IPS-20b (cell line): ENCODE results near the gene BMPR1B.

Source experiments
- H3K27ac ChIP-seq: one replicate; pipeline ENCODE4 v1.5.1; 2013; ENCODE audit warnings: low read length
- H3K27me3 ChIP-seq: 2 replicates; pipeline ENCODE4 v1.6.1; 2013; ENCODE audit warnings: mild to moderate bottlenecking, low read length, inconsistent platforms; ENCODE audit not compliant: insufficient read depth
- H3K36me3 ChIP-seq: 2 replicates; pipeline ENCODE4 v1.6.1; 2013; ENCODE audit warnings: low read depth, mild to moderate bottlenecking, inconsistent platforms, low read length, moderate library complexity; ENCODE audit not compliant: insufficient read depth
- H3K4me1 ChIP-seq: 2 replicates; pipeline ENCODE4 v1.6.1; 2013; ENCODE audit warnings: mild to moderate bottlenecking, control low read depth, inconsistent platforms, low read length, moderate library complexity; ENCODE audit not compliant: insufficient read depth
- H3K4me3 ChIP-seq: 2 replicates; pipeline ENCODE4 v1.5.1; 2013; ENCODE audit warnings: mild to moderate bottlenecking, low read length, inconsistent platforms
- H3K9ac ChIP-seq: 2 replicates; pipeline ENCODE4 v1.6.1; 2013; ENCODE audit warnings: low read depth, mild to moderate bottlenecking, inconsistent platforms, low read length, moderate library complexity
- H3K9me3 ChIP-seq: 2 replicates; pipeline ENCODE4 v1.6.1; 2013; ENCODE audit warnings: mild to moderate bottlenecking, low read depth, low read length, inconsistent platforms; ENCODE audit not compliant: insufficient read depth

The BMPR1B gene

DNA sequence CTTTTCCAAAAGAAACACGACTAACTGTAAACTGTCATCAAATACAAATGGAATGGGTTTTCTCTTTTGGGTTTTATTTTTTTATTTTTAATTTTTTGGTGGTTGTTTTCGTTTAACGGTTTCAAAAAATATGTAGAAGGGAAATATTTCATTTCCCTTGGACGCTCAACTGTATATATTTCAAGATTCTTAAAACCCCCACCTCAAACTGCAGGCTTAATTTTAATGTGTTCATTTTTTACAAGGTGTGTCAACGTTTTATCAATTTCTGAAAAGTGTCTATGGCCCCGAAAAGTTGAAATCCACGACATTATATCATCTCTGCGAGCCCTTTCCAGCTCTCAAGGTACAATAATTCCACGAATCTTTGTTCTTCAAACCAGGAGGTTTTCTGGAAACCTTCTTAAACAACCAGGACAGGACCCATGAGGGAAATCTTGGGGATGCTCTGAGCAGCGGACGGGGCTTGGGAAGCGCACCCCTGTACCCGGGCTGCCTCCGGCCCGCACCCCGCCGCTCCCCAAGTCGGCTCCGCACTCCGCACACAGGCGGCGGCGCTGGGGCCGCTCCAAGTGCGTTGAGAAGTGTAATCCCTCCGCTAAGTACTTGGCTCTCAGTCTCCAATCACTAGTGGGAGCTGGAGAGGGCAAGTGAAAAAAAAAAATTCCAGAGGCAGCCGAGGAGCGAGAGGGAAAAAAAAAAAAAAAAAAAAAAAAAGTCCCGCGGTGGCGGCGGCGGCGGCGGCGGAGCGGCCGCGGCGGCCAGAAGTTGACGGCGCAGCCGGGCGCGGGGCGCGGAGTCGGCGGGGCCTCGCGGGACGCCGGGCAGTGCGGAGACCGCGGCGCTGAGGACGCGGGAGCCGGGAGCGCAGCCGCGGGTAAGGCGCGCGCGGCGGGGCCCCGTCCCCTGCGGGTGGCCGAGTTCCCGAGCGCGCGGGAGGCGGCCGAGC is at the start of gene BMPR1B:
TSS of gene BMPR1B (plus strand) at position 764 of the 949 bp plus-strand sequence. CDS start 346,470 bp downstream, outside the sequence.
- H3K9ac ChIP-seq = peak within 1 kb of the TSS; percentile 60; the same call in 1 of the 2 replicates
- H3K4me3 ChIP-seq = peak within 1 kb of the TSS; percentile 82

DNA sequence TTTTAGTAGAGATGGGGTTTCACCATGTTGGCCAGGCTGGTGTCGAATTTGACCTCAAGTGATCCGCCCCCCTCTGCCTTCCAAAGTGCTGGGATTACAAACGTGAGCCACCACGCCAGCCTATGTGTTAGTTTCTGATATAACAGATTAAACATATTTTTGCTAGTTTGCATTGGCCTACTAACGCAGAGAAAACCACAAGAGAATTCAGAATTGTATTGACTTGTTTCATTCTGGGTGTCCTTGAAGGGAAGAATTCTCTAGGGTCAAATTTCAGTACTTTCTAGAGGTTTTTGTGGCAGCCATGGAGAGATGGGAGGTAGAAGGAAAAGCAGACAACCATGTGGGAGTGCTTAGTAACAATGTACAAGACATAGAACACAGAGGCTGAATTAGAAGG is 46.1 kb upstream of the BMPR1B start:
- H3K4me3 ChIP-seq = no peak overlapping the region

More for the DNA sequence above, at the start of gene BMPR1B:
- Histone ChIP-seq H3K27ac (no peak within 1 kb of the TSS), H3K4me1 (no peaks in the 10 kb centered on the region; the same call in 1 of the 2 replicates), H3K9me3 (no peaks in the 10 kb centered on the region), H3K36me3 (no peaks in the 10 kb centered on the region), H3K27me3 (peaks cover 60% of the 10 kb centered on the region)

DNA sequence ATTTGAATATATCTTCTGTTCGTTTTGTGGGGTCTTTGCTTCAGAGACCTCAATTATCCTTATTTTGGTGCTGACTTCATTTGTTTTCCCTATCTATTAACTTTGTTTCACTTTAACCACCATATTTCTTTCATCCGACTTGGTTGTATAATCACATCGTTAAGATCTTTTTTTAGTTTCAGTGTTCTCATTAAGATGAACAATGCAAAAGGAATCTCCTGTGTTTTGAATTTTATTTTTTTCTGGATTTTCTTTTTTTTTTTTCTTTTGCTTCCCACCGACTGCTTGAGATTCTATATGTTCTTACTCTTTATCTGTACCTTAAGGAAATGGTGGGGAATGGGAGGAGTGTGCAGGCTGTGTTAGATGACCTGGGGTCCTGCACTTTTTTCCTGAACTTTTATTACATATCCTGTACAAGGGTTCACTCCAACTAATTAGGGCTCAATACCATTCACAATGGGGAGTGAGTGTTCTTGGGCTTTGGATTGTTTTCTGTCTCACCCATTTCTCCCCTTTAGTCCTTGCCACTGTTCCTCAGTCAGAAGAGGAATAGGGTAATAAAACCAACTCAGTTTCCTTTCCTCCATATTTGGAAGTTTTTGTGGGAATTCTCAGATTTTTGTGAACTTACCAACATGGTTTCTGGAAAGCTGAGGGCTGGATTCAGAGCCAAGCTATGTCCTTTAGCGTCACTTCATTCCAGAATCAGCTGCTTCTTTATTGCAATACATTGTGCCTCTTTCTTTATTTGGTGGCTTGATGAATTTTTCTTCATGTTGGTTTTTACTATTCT is 43.2 kb upstream of the BMPR1B start:
- no peaks in the 10 kb centered on the region for H3K27me3 ChIP-seq
- H3K27ac ChIP-seq = no peak overlapping the region
- no peak overlapping the region for H3K9ac ChIP-seq
- no peaks in the 10 kb centered on the region for H3K9me3 ChIP-seq
- no peak overlapping the region for H3K4me3 ChIP-seq
- no peaks in the 10 kb centered on the region for H3K4me1 ChIP-seq
- no peaks in the 10 kb centered on the region for H3K36me3 ChIP-seq

More for the DNA sequence above, 46.1 kb upstream of the BMPR1B start:
- Histone ChIP-seq H3K27ac (no peak overlapping the region), H3K36me3 (no peaks in the 10 kb centered on the region), H3K4me1 (no peaks in the 10 kb centered on the region), H3K9me3 (no peaks in the 10 kb centered on the region), H3K9ac (no peak overlapping the region), H3K27me3 (no peaks in the 10 kb centered on the region)

DNA sequence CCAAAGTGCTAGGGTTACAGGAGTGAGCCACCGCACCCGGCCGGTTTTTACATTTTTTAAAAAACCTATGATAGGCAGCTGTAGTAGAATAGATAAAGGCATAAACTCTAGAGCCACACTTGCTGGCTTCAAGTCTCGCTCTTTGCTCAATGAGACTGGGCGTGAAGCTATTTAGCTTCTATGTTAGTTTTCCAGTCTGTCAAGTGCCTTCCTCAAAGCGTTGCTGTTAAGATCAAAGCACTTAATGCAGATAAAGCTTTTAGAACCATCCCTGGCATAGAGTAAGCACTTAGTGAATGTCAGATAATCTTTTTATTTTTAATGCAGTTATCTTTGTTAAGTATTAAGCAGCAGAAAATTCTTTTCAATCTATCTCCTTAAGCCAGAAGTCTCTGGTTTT is 42.0 kb upstream of the BMPR1B start:
- Histone ChIP-seq H3K9me3 (no peaks in the 10 kb centered on the region), H3K4me3 (no peak overlapping the region), H3K27ac (no peak overlapping the region)

DNA sequence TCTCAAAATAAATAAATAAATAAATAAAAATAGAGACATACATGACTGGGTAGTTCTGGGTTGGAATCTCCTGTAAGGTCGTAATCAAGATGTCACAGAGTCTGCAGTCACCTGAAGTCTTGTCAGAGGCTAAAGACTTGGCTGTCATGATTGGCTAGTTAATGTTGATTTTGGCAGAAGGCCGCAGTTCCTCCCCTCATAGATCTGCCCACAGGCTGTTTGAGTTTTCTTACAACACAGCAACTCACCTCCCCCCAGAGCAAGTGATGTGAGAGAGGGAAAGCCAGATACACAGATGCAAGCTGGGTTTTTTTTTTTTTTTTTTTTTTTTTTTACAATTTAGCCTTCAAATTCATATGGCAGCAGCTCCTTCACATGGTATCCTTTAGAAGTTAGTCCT is 36.4 kb upstream of the BMPR1B start:
- Histone ChIP-seq H3K9ac (no peak overlapping the region), H3K27me3 (no peaks in the 10 kb centered on the region), H3K27ac (no peak overlapping the region), H3K4me1 (no peaks in the 10 kb centered on the region), H3K9me3 (no peaks in the 10 kb centered on the region), H3K36me3 (no peaks in the 10 kb centered on the region), H3K4me3 (no peak overlapping the region)

More for the DNA sequence above, 42.0 kb upstream of the BMPR1B start:
- Histone ChIP-seq H3K9ac (no peak overlapping the region), H3K4me1 (no peaks in the 10 kb centered on the region), H3K27me3 (no peaks in the 10 kb centered on the region), H3K36me3 (no peaks in the 10 kb centered on the region)

DNA sequence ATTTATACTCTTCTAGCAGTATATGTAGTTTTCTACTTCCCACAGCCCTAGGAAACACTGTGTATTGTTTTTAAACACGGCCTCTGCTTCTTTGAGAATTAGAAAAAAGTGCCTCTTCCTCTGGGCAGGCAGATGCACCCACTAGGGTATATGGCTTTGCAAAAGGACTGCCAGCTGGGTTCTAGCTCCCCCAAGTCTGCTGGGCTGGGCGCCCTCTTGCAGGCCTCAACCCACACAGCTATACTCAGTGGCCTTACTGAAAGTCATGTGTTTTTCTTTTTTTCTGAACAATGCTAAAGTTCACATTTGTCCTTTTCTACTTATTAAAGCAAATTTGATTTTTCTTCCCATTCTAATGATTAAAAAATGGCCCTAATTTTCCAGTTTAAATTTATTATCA is 35.5 kb upstream of the BMPR1B start:
- Histone ChIP-seq H3K4me1 (no peaks in the 10 kb centered on the region), H3K4me3 (no peak overlapping the region), H3K36me3 (no peaks in the 10 kb centered on the region), H3K9ac (no peak overlapping the region), H3K9me3 (no peaks in the 10 kb centered on the region), H3K27me3 (no peaks in the 10 kb centered on the region), H3K27ac (no peak overlapping the region)

DNA sequence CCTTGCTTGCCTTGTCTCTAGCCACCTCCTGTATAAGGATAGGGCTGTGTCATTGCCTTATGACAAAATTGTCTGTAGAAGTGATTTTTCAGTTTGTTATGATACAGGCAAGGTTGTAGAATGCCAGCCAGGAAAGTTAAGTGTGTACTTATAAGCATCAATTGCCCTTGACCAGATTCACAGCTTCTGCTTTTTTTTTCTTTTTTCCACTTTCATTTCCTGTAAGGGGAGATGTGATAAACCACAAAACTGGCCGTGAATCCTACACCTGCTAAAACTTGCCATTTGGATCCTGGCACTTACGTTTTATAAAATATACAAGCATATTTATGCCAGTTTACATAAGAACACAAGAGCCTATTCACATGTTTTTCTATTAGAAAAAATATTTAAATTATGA is 35.0 kb upstream of the BMPR1B start:
- no peak overlapping the region for H3K27ac ChIP-seq
- no peaks in the 10 kb centered on the region for H3K27me3 ChIP-seq
- no peaks in the 10 kb centered on the region for H3K36me3 ChIP-seq
- no peaks in the 10 kb centered on the region for H3K9me3 ChIP-seq
- H3K4me1 ChIP-seq = no peaks in the 10 kb centered on the region
- no peak overlapping the region; the same call in 1 of the 2 replicates for H3K9ac ChIP-seq
- no peak overlapping the region for H3K4me3 ChIP-seq

DNA sequence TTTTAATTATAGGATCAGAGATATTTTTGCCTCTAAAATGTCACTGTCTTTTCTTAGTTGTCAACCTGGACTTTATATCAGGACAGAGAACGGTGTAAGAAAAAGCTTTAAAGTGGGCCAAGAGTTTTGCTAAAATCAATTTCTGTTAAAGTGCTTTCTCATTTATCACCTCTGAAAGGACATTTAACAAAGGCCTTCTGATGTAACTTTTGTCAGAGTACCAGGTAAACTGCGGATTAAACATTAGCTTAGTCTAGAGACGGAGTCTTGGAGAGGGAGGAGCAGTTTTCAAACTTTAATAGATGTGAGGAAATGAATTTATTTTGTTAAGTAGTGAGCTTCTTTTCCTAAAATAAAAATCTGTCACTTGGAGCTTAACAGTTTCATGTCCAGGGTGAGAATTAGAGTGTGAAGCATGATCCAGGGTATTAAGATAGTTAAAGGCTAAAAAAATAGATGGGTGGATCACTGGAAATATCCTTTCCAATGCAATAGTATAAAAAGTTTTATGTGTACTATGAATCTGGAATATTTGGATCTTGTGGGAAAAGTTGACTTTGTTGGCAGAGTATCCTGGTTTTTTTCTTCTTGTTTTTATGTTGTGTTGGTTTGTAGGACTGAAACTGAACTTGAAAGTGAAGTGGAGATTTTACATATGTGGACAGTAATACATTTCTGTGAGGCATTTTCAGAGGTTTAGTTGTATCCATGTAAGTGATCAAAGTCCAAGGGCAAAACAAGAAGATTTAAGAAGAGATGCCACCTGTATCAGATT is 33.6 kb upstream of the BMPR1B start:
- H3K4me1 ChIP-seq = no peaks in the 10 kb centered on the region
- no peaks in the 10 kb centered on the region for H3K36me3 ChIP-seq
- H3K27ac ChIP-seq = no peak overlapping the region
- no peak overlapping the region for H3K9ac ChIP-seq
- no peaks in the 10 kb centered on the region for H3K9me3 ChIP-seq
- H3K27me3 ChIP-seq = no peaks in the 10 kb centered on the region
- H3K4me3 ChIP-seq = no peak overlapping the region

DNA sequence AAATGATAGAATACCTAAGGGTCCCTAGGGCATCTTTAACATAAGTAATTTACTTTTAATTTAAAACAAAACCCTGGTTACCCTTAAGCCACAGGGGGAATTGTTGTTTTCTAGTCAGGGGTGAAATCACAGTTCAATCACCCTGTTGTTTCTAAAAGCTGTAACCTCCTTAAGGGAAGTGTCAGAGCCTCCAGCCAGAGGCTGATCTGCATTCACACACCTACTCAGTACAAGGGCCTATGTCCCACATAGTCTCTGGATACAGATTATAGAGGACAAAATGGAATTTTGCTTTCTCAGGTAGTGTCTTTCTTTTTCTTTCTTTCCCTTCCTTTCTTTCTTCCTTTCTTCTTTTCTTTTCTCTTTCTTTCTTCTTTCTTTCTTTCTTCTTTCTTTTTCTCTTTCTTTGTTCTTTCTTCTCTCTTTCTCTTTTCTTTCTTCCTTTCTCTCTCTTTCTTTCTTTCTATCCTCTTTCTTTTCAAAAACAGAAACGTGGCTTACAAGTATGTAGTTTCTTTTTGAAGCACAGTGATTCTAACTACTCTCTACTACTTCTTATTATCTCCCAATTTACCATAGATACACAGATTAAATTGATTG is 31.1 kb upstream of the BMPR1B start:
- H3K36me3 ChIP-seq = no peaks in the 10 kb centered on the region
- H3K27ac ChIP-seq = no peak overlapping the region
- H3K4me1 ChIP-seq = no peaks in the 10 kb centered on the region
- no peak overlapping the region for H3K4me3 ChIP-seq
- no peaks in the 10 kb centered on the region for H3K9me3 ChIP-seq
- H3K27me3 ChIP-seq = no peaks in the 10 kb centered on the region
- no peak overlapping the region for H3K9ac ChIP-seq

DNA sequence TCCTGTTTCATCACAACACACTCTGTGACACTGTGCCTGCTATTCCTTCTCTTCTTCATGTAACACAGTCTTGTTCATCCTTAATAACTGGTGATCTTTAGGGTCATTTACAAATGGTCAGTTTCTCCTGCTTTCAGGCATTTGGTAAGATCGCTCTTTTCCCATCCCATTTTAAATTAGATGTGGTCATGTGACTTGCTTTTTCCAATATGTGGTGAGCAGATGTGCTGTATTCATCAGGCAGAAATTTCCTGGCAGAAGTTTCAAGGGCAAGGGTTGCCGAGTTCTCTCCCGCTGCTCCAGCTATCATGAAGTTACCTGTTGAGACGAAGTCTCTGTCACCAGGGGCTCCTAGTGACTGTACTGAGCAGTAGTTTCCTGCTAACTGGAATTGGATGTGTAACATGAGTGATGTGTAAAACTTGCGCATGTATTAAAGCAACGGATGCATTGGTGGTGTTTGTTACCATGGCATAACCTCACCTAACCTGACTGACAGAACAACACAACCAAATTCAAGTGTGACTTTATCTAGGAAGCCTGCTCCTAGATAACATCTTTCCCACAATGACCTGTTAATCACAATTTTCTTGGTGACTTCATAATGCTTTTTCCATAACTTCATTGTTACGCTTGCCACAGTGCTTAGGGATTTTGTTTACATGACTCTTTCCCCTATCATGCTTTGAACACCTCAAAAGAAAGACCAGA is 29.5 kb upstream of the BMPR1B start:
- no peaks in the 10 kb centered on the region for H3K9me3 ChIP-seq
- no peaks in the 10 kb centered on the region for H3K27me3 ChIP-seq
- H3K36me3 ChIP-seq = no peaks in the 10 kb centered on the region
- H3K27ac ChIP-seq = no peak overlapping the region
- H3K9ac ChIP-seq = no peak overlapping the region
- H3K4me1 ChIP-seq = no peaks in the 10 kb centered on the region
- H3K4me3 ChIP-seq = no peak overlapping the region
